ENCODE measurements around the gene TACC2. TPM values are rescaled to one million over a fixed set of nuclear protein-coding genes. Genes with fewer than 3 reads are reported as not detected.
A peak's percentile ranks its signal among the peaks of the same experiment; 100 is the strongest.

The TACC2 gene
- total RNA-seq, 1 experiment from 2014 or later: 89.0 TPM

- H3K27me3 Mint-ChIP-seq (ENCODE audit: insufficient read depth, unreplicated experiment): no peaks in the 10 kb centered on the region
- H3K4me1 Mint-ChIP-seq (ENCODE audit: insufficient read depth, unreplicated experiment): peaks cover 32% of the 10 kb centered on the region
- no peak for DNase-seq (ENCODE audit: unreplicated experiment)
- BruUV-seq (replicated peaks): no TSS peak
- no peak overlapping the region for H3K4me3 Mint-ChIP-seq (ENCODE audit: unreplicated experiment)
- H3K36me3 Mint-ChIP-seq (ENCODE audit: insufficient read depth, unreplicated experiment): peaks cover 76% of the 10 kb centered on the region
- H3K27ac Mint-ChIP-seq (ENCODE audit: low read depth, unreplicated experiment): peak overlapping the region; percentile 91
- TF ChIP-seq CTCF (IDR thresholded peaks at IDR 0.05; ENCODE audit: unreplicated experiment): no peak
- intact Hi-C loops (cut with micrococcal nuclease): loop anchor here (10.0 kb wide), 2 partner anchors 121 to 211 kb away; no protein-coding TSS in a partner anchor
- H3K9me3 Mint-ChIP-seq (ENCODE audit: unreplicated experiment): peaks cover 12% of the 10 kb centered on the region
- ChIA-PET CTCF (no interaction called here), POLR2A (no interaction called here)
Measured at GRCh38 chr10:122265896-122266295, 276.9 kb downstream of the TACC2 start.

- Mint-ChIP-seq H3K9me3 (ENCODE audit: unreplicated experiment) (peaks cover 10% of the 10 kb centered on the region), H3K27me3 (ENCODE audit: insufficient read depth, unreplicated experiment) (no peaks in the 10 kb centered on the region), H3K27ac (ENCODE audit: low read depth, unreplicated experiment) (no peak overlapping the region), H3K4me1 (ENCODE audit: insufficient read depth, unreplicated experiment) (peaks cover 32% of the 10 kb centered on the region), H3K4me3 (ENCODE audit: unreplicated experiment) (no peak overlapping the region), H3K36me3 (ENCODE audit: insufficient read depth, unreplicated experiment) (peaks cover 72% of the 10 kb centered on the region)
- intact Hi-C loops (cut with micrococcal nuclease): loop anchor here (10.0 kb wide), 2 partner anchors 123 to 213 kb away; no protein-coding TSS in a partner anchor
- peak; percentile 82 for TF ChIP-seq CTCF (IDR thresholded peaks at IDR 0.05; ENCODE audit: unreplicated experiment)
- ChIA-PET POLR2A (interaction anchor here (0.6 to 0.8 kb wide), 4 partner anchors 17 to 1105 kb away, joined by 3 to 5 read pairs (median 3); no protein-coding TSS in a partner anchor), CTCF (interaction anchor here (0.6 to 3.0 kb wide), 27 partner anchors 9 to 851 kb away, joined by 3 to 26 read pairs (median 3); partner anchors contain the start of gene NSMCE4A)
- peak; percentile 49 for DNase-seq (ENCODE audit: unreplicated experiment)
- BruUV-seq (replicated peaks): no TSS peak
Measured at GRCh38 chr10:122267849-122268737, 279.1 kb downstream of the TACC2 start.

- Mint-ChIP-seq H3K4me3 (ENCODE audit: unreplicated experiment) (no peak overlapping the region), H3K27ac (ENCODE audit: low read depth, unreplicated experiment) (no peak overlapping the region), H3K4me1 (ENCODE audit: insufficient read depth, unreplicated experiment) (peaks cover 22% of the 10 kb centered on the region), H3K9me3 (ENCODE audit: unreplicated experiment) (no peaks in the 10 kb centered on the region), H3K36me3 (ENCODE audit: insufficient read depth, unreplicated experiment) (peaks cover 61% of the 10 kb centered on the region), H3K27me3 (ENCODE audit: insufficient read depth, unreplicated experiment) (no peaks in the 10 kb centered on the region)
- DNase-seq (ENCODE audit: unreplicated experiment): no peak
- intact Hi-C loops (cut with micrococcal nuclease): loop anchor here (10.0 kb wide), 2 partner anchors 124 to 214 kb away; no protein-coding TSS in a partner anchor
- CTCF ChIA-PET: interaction anchor here (0.6 to 3.0 kb wide), 6 partner anchors 11 to 963 kb away, joined by 3 to 26 read pairs (median 3); no protein-coding TSS in a partner anchor
- no peak for TF ChIP-seq CTCF (IDR thresholded peaks at IDR 0.05; ENCODE audit: unreplicated experiment)
- POLR2A ChIA-PET: no interaction called here
- BruUV-seq (replicated peaks): no TSS peak
Measured at GRCh38 chr10:122269059-122269687, 280.2 kb downstream of the TACC2 start.

- no peak for TF ChIP-seq CTCF (IDR thresholded peaks at IDR 0.05; ENCODE audit: unreplicated experiment)
- CTCF ChIA-PET: interaction anchor here (0.6 to 1.6 kb wide), 5 partner anchors 9 to 708 kb away, joined by 3 to 4 read pairs (median 3); no protein-coding TSS in a partner anchor
- intact Hi-C loops (cut with micrococcal nuclease): no loop called here
Measured at GRCh38 chr10:122271076-122271475, 282.1 kb downstream of the TACC2 start, which contains the start of gene BTBD16. BTBD16 (plus strand) TSS chr10:122271296; CDS start chr10:122275082, 3,786 bp downstream.

More at GRCh38 chr10:122271076-122271475, 282.1 kb downstream of the TACC2 start, which contains the start of gene BTBD16:
- no TSS peak for BruUV-seq (replicated peaks)
- H3K27ac Mint-ChIP-seq (ENCODE audit: low read depth, unreplicated experiment): no peak within 1 kb of the TSS
- peaks cover 56% of the 10 kb centered on the region for H3K36me3 Mint-ChIP-seq (ENCODE audit: insufficient read depth, unreplicated experiment)
- no peaks in the 10 kb centered on the region for H3K9me3 Mint-ChIP-seq (ENCODE audit: unreplicated experiment)
- DNase-seq (ENCODE audit: unreplicated experiment): no peak
- POLR2A ChIA-PET: interaction anchor here (0.6 to 0.7 kb wide), 2 partner anchors 23 to 156 kb away, joined by 3 read pairs; no protein-coding TSS in a partner anchor
- H3K27me3 Mint-ChIP-seq (ENCODE audit: insufficient read depth, unreplicated experiment): no peaks in the 10 kb centered on the region
- no peak within 1 kb of the TSS for H3K4me3 Mint-ChIP-seq (ENCODE audit: unreplicated experiment)
- H3K4me1 Mint-ChIP-seq (ENCODE audit: insufficient read depth, unreplicated experiment): peaks cover 7% of the 10 kb centered on the region

Measured in MCF 10A (cell line).